GM18858 (cell line): Measurements from ENCODE around the gene DMRT3.

Experiments used
- ATAC-seq: cut with Tn5 transposase; IDR thresholded peaks from one replicate; pipeline ENCODE4 v1.9.1; 2021; ENCODE audit not compliant: unreplicated experiment

Gene DMRT3

GRCh38 chr9:970151-970996 lies 6.1 kb upstream of the DMRT3 start:
- ATAC-seq, result no peak

DNA sequence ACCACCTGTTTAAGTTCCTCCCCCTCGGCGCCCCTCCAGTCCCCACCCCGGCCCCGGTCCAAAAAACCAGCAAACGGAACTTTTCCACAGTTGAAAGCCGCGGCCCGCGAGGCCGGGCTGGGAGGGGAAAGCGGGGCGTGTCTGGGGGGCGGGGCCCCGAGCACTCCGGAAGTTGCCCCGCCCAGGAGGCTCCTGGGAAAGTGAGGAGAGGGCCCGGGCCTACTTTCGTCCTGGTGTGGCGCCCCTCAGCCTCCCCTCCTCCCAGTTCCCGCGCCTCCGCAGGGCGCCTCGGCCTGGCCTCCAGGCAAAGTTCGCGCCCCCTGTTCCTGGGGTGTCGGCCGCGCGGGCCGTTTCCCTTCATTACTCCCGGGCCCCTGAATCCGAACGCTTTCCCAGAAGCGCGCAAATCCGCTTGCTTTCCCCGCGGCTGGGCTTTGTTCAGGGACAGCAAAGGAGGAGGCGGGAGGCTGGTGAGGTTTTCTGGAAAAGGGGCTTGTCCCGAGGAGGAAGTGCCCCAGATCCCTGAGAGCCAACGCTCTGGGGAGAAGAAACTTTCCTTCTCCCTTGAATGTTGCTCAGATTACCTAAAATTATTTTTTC lies 4.5 kb upstream of the DMRT3 start:
- ATAC-seq, result no peak

GRCh38 chr9:972501-973294 lies 3.8 kb upstream of the DMRT3 start:
- no peak for ATAC-seq

DNA sequence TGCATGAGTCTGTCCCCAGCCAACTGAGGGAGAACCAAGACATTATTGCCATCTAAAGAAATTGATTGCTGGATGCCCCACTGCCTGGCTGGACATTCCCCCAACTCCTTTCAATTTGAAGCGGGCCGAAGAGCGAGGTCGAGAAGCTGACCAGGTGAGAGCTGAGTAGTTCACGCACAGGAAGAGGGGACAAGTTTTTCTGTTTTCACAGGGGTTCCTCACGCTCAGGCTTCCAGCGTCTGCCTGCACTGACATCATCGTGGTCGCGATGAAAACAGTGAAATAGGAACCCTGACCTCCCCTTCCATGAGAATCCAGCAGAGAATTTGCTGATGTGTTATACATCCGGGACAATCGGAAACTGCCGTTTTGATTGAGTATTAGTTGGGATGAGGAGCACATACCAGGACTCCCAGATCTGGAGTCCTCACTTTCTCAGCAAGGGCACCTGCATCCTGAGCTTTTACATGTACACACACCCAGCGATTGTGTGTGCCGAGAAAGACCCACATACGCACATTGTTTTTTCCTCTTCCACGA lies 3.1 kb upstream of the DMRT3 start:
- ATAC-seq, result no peak

GRCh38 chr9:974031-974995 lies 2.1 kb upstream of the DMRT3 start:
- no peak for ATAC-seq

DNA sequence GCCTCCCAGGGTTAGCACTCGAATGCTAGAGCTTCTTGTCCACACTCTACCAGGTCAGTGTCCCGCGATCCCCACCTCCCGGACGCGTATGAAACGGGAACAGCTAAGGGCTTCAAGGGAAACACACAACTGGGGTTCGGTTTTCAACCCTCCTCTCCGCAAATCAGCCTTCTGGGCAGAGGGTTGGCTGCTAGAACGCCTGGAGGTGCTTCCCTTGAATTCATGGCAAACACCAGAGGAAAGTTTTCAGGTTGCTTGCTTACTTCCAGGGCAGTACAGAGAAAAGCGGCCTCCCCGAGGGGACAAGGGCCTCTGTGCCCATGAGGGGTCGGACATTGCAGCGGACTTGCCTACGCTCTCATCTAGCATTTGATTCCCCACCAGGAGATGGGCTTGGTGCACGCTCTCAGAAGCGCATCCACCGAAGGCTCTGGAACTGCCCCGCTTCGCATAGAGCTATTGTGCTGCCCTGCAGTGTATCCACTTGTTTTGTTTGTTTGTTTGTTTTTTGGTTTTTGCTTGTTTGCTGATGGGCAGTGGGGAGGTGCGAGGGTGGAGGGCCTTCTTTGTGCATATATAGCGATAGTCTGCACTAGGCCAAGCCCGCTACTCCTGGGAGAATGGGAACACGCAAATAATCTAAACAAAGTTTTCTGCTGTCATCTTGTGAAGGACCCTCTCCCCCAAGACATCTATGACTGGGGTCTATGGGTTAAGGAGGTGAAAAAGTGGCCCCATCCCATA lies 1.3 kb upstream of the DMRT3 start:
- ATAC-seq, result no peak

DNA sequence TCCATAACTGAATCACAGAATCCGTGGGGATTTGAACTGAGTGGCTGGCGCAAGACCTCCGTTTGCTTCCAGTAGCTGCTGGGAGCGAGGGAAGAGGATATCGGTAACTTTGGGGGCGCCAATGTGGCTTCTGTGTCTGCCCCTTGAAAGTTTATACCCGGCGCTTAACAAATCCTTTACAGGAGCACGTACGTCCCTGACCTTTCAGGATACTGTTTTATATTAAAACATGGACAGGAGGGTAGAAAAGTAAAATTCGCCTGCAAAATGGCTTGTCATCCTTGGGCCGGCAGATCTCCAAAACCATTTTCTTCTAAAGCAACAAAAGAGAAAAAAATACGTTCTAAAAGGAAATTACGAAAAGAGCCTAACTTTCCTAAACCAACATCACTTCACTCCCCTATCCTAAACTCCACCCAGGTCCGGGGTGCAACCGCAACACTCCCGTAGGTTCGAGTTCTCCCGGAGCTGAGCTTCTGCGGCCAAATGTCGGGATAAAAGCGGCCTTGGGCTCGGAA lies 656 bp upstream of the DMRT3 start:
- no peak for ATAC-seq

DNA sequence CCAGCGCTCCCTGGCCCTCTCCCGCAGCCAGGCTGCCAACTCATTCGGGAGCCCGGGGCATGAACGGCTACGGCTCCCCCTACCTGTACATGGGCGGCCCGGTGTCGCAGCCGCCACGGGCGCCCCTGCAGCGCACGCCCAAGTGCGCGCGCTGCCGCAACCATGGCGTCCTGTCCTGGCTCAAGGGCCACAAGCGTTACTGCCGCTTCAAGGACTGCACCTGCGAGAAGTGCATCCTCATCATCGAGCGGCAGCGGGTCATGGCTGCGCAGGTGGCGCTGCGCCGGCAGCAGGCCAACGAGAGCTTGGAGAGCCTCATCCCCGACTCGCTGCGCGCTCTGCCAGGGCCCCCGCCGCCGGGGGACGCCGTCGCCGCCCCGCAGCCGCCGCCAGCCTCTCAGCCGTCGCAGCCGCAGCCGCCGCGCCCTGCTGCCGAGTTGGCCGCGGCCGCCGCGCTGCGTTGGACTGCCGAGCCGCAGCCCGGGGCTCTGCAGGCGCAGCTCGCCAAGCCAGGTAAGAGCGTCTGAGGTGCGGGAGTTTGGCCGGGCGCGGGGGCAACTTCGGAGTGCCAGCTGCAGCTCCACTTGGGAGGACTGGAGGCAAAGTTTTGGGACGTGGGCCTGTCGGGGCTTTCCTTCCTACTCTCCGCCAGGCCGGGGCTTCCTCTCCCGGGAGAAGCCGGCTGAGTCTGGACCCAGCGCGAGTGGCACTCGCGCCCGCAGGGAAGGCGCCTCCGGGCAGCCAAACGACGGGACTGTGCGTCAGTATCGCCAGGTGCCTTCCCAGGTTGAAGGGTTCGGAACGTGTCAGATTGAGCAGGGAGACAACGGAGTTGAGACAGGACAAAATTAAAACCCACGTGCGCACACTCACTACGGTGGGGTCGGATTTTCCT lies 735 bp downstream of the DMRT3 start:
- no peak for ATAC-seq

DNA sequence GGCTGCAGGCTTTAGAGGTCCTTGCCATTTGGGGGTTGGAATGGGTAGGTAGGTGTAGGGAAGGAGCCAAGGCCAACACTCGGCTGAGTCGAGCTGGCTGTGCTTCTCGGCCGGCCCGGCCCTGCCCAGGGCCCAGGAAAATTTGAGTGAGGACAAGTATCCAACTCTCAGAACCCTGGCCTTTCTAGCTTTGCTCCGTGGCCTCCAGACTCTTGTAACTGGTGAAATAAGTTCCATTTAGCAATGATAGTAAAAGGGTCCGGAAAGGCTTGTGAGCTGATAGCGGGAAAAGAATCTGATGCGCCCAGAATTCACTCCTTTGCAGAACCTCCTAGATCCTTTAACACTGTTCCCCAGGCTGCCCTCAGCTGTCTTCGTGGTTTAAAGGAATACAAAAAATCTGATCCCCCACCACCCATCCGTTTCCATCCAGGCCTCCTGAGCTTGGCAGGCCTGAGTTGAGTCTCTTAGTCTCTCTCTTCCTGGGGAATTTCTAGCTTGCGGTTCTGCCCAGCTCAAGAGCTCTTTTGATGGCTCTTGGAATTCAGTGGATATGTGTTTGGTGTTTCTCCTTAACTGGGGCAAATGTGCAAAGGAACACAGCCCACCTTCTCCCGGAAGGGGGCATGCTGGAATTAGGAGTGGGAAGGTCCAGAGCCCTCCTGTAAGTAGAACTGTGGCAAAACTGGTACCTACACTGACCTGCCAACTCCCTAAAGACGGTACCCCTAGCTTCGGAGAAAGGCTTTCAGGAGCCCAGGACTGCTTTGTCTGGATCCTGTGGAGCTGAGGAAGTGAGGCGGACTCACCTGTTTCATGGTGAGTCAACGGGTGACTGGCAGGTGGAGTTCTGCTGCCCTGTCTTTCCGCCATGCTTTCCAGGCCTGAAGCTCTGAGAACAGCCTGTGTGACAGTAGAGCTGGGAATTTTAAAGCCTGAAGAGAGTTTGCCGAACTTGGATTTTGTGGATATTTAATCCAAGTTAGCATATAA lies 1.7 kb downstream of the DMRT3 start:
- ATAC-seq, result no peak

- no peak for ATAC-seq
Measured at GRCh38 chr9:979983-980382, 3.5 kb downstream of the DMRT3 start.

DNA sequence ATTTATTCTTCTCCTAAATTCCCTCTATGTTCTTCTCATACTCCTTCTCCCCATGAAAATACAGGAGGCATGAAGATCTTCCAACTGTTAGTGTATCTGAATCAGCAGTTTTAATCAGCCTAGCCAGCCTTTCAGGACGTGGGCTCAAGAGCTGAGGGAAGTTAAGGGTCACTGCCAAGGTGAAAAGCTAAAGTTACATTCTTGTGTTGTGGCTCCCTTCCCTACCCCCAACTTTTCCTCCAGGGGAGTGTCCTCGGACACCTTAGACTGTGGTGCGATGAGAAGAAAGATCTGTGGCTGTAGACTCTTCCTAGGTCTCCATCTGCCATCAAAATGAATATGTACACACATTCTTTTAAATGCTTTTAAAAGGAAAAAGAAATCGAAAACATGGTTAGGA lies 4.2 kb downstream of the DMRT3 start:
- ATAC-seq, result no peak

DNA sequence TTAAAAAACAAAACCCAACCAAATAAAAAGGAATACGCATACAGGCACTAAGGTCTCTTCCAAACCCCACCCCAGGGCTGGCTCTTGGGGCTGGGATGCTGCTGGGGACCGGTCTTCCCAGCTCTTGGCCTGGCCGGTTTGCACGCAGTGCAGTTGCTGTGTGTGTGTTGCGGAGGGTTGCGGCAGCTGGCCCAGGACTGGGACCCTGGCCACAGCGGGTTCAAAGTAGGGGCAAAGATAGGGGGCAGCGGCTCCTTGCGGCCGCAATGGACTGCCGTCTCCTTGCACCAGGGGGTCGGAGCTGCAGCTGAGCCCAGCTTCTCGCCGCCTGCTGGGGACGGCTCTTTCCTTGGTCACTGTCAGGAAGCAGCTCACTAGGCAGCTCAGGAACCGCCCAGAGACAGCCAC lies 5.0 kb downstream of the DMRT3 start:
- no peak for ATAC-seq

DNA sequence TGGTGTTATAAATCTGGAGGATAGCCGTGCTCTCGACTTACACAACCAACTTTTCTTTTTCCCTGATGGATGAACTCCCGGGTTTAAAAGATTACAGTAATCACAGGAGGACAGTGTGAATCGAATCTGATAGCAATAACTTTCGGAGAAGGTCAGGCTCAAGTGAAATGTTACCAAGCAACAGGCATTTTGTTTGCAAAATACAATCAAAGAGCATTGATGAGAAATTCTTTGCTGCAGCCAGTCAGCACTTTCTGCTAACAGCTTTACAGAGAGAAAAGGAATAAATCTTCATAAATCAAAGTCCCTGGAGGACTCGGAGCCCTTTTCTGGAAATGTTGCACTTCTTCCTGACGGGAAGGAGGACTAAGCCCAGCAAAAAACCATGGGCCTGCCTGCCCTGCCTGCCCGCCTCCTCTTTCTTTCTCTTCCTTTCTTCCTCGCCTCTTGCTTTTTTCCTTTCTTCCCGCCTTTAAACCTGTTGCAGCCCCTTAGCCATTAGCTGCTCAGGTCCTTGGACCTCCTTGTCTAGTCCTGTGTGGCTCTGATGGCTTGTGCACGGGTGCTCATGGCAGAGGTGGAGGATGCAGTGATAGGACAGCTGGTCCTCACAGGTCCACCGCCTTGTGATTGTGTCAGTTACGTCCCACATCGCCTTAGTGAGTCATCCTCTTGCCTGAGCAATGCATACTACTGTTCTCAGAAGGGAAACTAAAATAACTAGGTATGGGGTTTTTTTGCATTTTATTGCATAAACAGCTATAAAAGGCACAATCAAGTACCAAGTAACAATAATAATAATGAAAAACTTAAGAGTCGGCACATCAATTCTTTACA lies 6.2 kb downstream of the DMRT3 start:
- ATAC-seq, result no peak

GRCh38 chr9:994005-994404 lies 17.6 kb downstream of the DMRT3 start:
- ATAC-seq, result no peak

GRCh38 chr9:995192-995591 lies 18.7 kb downstream of the DMRT3 start:
- ATAC-seq, result no peak

- no peak for ATAC-seq
Measured at GRCh38 chr9:995781-996180, 19.3 kb downstream of the DMRT3 start.
